SJCRH30 (cell line): ENCODE measurements around the gene RER1. TPM values are rescaled to one million over a fixed set of nuclear protein-coding genes. Genes with fewer than 3 reads are reported as not detected.

ENCODE experiments used
- DNase-seq, 2 experiments: peaks; one replicate each; pipeline ENCODE4 v3.0.0-alpha.2; 2015 to 2020
- H3K27ac ChIP-seq: fragments of 250-450 bp; sonication (Bioruptor Pico); 2 replicates; pipeline ENCODE4 v1.5.1; 2020; ENCODE audit warnings: mild to moderate bottlenecking, moderate library complexity
- H3K27me3 ChIP-seq: fragments of 250-450 bp; sonication (Bioruptor Pico); 2 replicates; pipeline ENCODE4 v1.5.1; 2020; ENCODE audit warnings: mild to moderate bottlenecking, moderate library complexity
- H3K36me3 ChIP-seq: fragments of 250-450 bp; sonication (Bioruptor Pico); 2 replicates; pipeline ENCODE4 v1.5.1; 2020; ENCODE audit warnings: mild to moderate bottlenecking, moderate library complexity
- H3K4me1 ChIP-seq: fragments of 250-450 bp; sonication (Bioruptor Pico); 2 replicates; pipeline ENCODE4 v1.5.1; 2020; ENCODE audit warnings: mild to moderate bottlenecking, moderate library complexity
- H3K4me3 ChIP-seq: fragments of 250-450 bp; sonication (Bioruptor Pico); 2 replicates; pipeline ENCODE4 v1.5.1; 2020; ENCODE audit warnings: mild to moderate bottlenecking, moderate library complexity
- H3K9me3 ChIP-seq: fragments of 250-450 bp; sonication (Bioruptor Pico); replicated peaks from 2 replicates; pipeline ENCODE4 v1.5.1; 2020; ENCODE audit warnings: mild to moderate bottlenecking, moderate library complexity
- total RNA-seq: library from RNA; depleted of rRNA; stranded (reverse); fragments of >200 nt; shearing (Covaris generic); gene quantifications from 2 replicates; pipeline ENCODE4 v1.2.3, GENCODE V29; 2014

The RER1 gene
- total RNA-seq, 1 experiment from 2014 or later = 145 TPM

GRCh38 chr1:2411801-2412394 lies 20.3 kb downstream of the RER1 start:
- DNase-seq = peak; percentile 32 to 33
- Histone ChIP-seq H3K27ac (peak overlapping the region; percentile 61), H3K27me3 (peaks cover 12% of the 10 kb centered on the region; the same call in 1 of the 2 replicates), H3K36me3 (no peaks in the 10 kb centered on the region), H3K4me3 (peak overlapping the region; percentile 93), H3K9me3 (no peaks in the 10 kb centered on the region), H3K4me1 (peaks cover 8% of the 10 kb centered on the region; the same call in 1 of the 2 replicates)

- peak; percentile 99 for DNase-seq
- no peaks in the 10 kb centered on the region for H3K9me3 ChIP-seq
- peak within 1 kb of the TSS; percentile 93 for H3K4me3 ChIP-seq
- H3K27me3 ChIP-seq = peaks cover 13% of the 10 kb centered on the region
- H3K27ac ChIP-seq = peak within 1 kb of the TSS; percentile 61
- H3K4me1 ChIP-seq = peaks cover 8% of the 10 kb centered on the region; the same call in 1 of the 2 replicates
- no peaks in the 10 kb centered on the region for H3K36me3 ChIP-seq
Observed at GRCh38 chr1:2412395-2412772, 20.7 kb downstream of the RER1 start, which contains the start of gene PEX10. Gene PEX10 (minus strand): TSS chr1:2412564. CDS start chr1:2412502, 62 bp downstream.

- Histone ChIP-seq H3K4me1 (peaks cover 8% of the 10 kb centered on the region; the same call in 1 of the 2 replicates), H3K27ac (peak overlapping the region; percentile 21; the same call in 1 of the 2 replicates), H3K4me3 (peak overlapping the region; percentile 93), H3K36me3 (no peaks in the 10 kb centered on the region), H3K27me3 (peaks cover 18% of the 10 kb centered on the region), H3K9me3 (no peaks in the 10 kb centered on the region)
- no peak for DNase-seq
Observed at GRCh38 chr1:2412773-2413494, 21.3 kb downstream of the RER1 start.

GRCh38 chr1:2413495-2414296 lies 22.1 kb downstream of the RER1 start:
- DNase-seq = no peak
- Histone ChIP-seq H3K4me3 (peak overlapping the region; percentile 93), H3K27ac (no peak overlapping the region), H3K27me3 (peaks cover 26% of the 10 kb centered on the region), H3K9me3 (no peaks in the 10 kb centered on the region), H3K36me3 (no peaks in the 10 kb centered on the region), H3K4me1 (peaks cover 8% of the 10 kb centered on the region; the same call in 1 of the 2 replicates)

GRCh38 chr1:2414297-2414958 lies 22.8 kb downstream of the RER1 start:
- H3K9me3 ChIP-seq = no peaks in the 10 kb centered on the region
- H3K4me3 ChIP-seq = no peak overlapping the region
- DNase-seq = peak; percentile 74 to 85
- no peaks in the 10 kb centered on the region for H3K36me3 ChIP-seq
- H3K27ac ChIP-seq = no peak overlapping the region
- H3K27me3 ChIP-seq = peaks cover 33% of the 10 kb centered on the region
- peaks cover 8% of the 10 kb centered on the region; the same call in 1 of the 2 replicates for H3K4me1 ChIP-seq

- DNase-seq = no peak
- Histone ChIP-seq H3K36me3 (no peaks in the 10 kb centered on the region), H3K27ac (no peak overlapping the region), H3K4me1 (peaks cover 8% of the 10 kb centered on the region; the same call in 1 of the 2 replicates), H3K4me3 (no peak overlapping the region), H3K27me3 (peaks cover 38% of the 10 kb centered on the region), H3K9me3 (no peaks in the 10 kb centered on the region)
Observed at GRCh38 chr1:2415337-2415736, 23.7 kb downstream of the RER1 start.

- no peak for DNase-seq
- H3K4me1 ChIP-seq = peaks cover 8% of the 10 kb centered on the region; the same call in 1 of the 2 replicates
- no peak overlapping the region for H3K27ac ChIP-seq
- H3K4me3 ChIP-seq = no peak overlapping the region
- H3K36me3 ChIP-seq = no peaks in the 10 kb centered on the region
- H3K9me3 ChIP-seq = no peaks in the 10 kb centered on the region
- H3K27me3 ChIP-seq = peaks cover 42% of the 10 kb centered on the region
Observed at GRCh38 chr1:2415801-2416208, 24.2 kb downstream of the RER1 start.

GRCh38 chr1:2416403-2416802 lies 24.8 kb downstream of the RER1 start:
- H3K27me3 ChIP-seq = peaks cover 42% of the 10 kb centered on the region

GRCh38 chr1:2417083-2417832 lies 25.6 kb downstream of the RER1 start:
- Histone ChIP-seq H3K4me3 (no peak overlapping the region), H3K27ac (no peak overlapping the region), H3K4me1 (peaks cover 8% of the 10 kb centered on the region; the same call in 1 of the 2 replicates), H3K27me3 (peaks cover 42% of the 10 kb centered on the region), H3K36me3 (no peaks in the 10 kb centered on the region), H3K9me3 (no peaks in the 10 kb centered on the region)
- no peak for DNase-seq

More at GRCh38 chr1:2416403-2416802, 24.8 kb downstream of the RER1 start:
- Histone ChIP-seq H3K36me3 (no peaks in the 10 kb centered on the region), H3K9me3 (no peaks in the 10 kb centered on the region), H3K4me3 (no peak overlapping the region), H3K4me1 (peaks cover 8% of the 10 kb centered on the region; the same call in 1 of the 2 replicates), H3K27ac (no peak overlapping the region)
- no peak for DNase-seq

- Histone ChIP-seq H3K9me3 (no peaks in the 10 kb centered on the region), H3K4me1 (peaks cover 8% of the 10 kb centered on the region; the same call in 1 of the 2 replicates), H3K27me3 (peaks cover 42% of the 10 kb centered on the region), H3K36me3 (no peaks in the 10 kb centered on the region), H3K4me3 (no peak overlapping the region), H3K27ac (no peak overlapping the region)
- no peak for DNase-seq
Observed at GRCh38 chr1:2417833-2418225, 26.2 kb downstream of the RER1 start.

- no peak overlapping the region for H3K27ac ChIP-seq
- H3K9me3 ChIP-seq = no peaks in the 10 kb centered on the region
- no peaks in the 10 kb centered on the region for H3K36me3 ChIP-seq
- H3K4me3 ChIP-seq = no peak overlapping the region
- DNase-seq = no peak
- peaks cover 5% of the 10 kb centered on the region; the same call in 1 of the 2 replicates for H3K4me1 ChIP-seq
- H3K27me3 ChIP-seq = peaks cover 42% of the 10 kb centered on the region
Observed at GRCh38 chr1:2418791-2419320, 27.2 kb downstream of the RER1 start.

- H3K27me3 ChIP-seq = peaks cover 42% of the 10 kb centered on the region
- H3K27ac ChIP-seq = no peak overlapping the region
- H3K4me3 ChIP-seq = no peak overlapping the region
- DNase-seq = no peak
- H3K9me3 ChIP-seq = no peaks in the 10 kb centered on the region
- H3K36me3 ChIP-seq = no peaks in the 10 kb centered on the region
- H3K4me1 ChIP-seq = no peaks in the 10 kb centered on the region
Observed at GRCh38 chr1:2419416-2419815, 27.8 kb downstream of the RER1 start.

- no peak for DNase-seq
- H3K27me3 ChIP-seq = peaks cover 47% of the 10 kb centered on the region
- H3K9me3 ChIP-seq = no peaks in the 10 kb centered on the region
- no peak overlapping the region for H3K4me3 ChIP-seq
- no peaks in the 10 kb centered on the region for H3K4me1 ChIP-seq
- H3K27ac ChIP-seq = no peak overlapping the region
- H3K36me3 ChIP-seq = no peaks in the 10 kb centered on the region
Observed at GRCh38 chr1:2422523-2422922, 30.9 kb downstream of the RER1 start.
